Measurements from ENCODE around the gene PC. TPM values are rescaled to one million over a fixed set of nuclear protein-coding genes. Genes with fewer than 3 reads are reported as not detected.

Gene PC
- total RNA-seq, 4 donors from 2014 or later: 13.1 to 67.6 (median 32.1) TPM

DNA sequence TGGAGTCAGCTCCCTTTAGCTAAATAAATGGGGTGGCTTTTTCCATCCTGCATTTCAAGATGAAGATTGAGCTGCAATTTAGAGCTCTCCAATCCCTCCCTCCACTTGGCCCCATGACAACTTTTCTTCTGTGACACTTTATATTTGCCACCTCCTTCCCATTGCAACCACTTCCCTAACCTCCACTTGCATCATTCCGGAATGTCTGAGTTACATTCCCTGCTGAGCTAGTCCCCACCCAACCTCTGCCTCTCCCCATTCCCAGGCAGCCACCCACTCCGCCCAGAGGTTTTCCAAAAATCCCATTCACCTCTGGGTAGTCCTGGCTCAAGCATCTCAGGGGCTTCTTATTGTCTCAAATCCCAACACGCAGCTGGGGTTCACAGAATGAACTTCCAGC is 24.7 kb downstream of the PC start:
- no peak for ATAC-seq
- Histone ChIP-seq H3K27ac (no peak overlapping the region), H3K27me3 (no peaks in the 10 kb centered on the region), H3K4me3 (no peak overlapping the region), H3K4me1 (no peaks in the 10 kb centered on the region), H3K36me3 (no peaks in the 10 kb centered on the region), H3K9me3 (no peaks in the 10 kb centered on the region)
- DNase-seq: no peak
- TF ChIP-seq, protein P1, sequence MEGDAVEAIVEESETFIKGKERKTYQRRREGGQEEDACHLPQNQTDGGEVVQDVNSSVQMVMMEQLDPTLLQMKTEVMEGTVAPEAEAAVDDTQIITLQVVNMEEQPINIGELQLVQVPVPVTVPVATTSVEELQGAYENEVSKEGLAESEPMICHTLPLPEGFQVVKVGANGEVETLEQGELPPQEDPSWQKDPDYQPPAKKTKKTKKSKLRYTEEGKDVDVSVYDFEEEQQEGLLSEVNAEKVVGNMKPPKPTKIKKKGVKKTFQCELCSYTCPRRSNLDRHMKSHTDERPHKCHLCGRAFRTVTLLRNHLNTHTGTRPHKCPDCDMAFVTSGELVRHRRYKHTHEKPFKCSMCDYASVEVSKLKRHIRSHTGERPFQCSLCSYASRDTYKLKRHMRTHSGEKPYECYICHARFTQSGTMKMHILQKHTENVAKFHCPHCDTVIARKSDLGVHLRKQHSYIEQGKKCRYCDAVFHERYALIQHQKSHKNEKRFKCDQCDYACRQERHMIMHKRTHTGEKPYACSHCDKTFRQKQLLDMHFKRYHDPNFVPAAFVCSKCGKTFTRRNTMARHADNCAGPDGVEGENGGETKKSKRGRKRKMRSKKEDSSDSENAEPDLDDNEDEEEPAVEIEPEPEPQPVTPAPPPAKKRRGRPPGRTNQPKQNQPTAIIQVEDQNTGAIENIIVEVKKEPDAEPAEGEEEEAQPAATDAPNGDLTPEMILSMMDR (IDR thresholded peaks at IDR 0.05 in 4 of 5, conservative IDR thresholded peaks at IDR 0.05 in 1 of 5): no peak
- no peak for TF ChIP-seq POLR2A (IDR thresholded peaks at IDR 0.05)
- in situ Hi-C loops (cut with MboI; ENCODE audit: low sequenced_read_pairs in 4 of 4): no loop called here
- intact Hi-C loops (cut with DNase I; ENCODE audit: low total_unique reads): no loop called here

DNA sequence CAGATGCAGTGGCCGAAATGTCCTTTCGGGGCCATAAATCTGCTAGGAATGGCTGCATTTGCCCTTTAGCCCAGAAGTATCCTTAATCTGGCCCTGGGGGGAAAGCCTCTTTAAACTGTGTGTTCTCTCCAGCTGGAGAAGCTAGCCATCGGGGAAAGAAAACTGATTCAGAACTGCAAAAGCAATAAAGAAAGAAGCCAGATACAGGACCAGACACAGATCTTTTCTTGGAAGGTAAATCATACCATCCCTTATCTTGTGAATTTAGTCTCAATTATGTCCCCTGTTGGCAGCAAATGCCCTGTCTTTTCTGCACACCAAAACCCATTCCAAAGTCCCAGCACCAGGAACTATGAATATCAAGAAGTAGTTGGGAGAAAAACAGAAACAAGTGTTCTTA is 25.6 kb downstream of the PC start:
- Histone ChIP-seq H3K4me1 (no peaks in the 10 kb centered on the region), H3K27ac (no peak overlapping the region), H3K9me3 (no peaks in the 10 kb centered on the region), H3K27me3 (no peaks in the 10 kb centered on the region), H3K4me3 (no peak overlapping the region), H3K36me3 (no peaks in the 10 kb centered on the region)
- TF ChIP-seq, protein P1 (IDR thresholded peaks at IDR 0.05 in 4 of 5, conservative IDR thresholded peaks at IDR 0.05 in 1 of 5): no peak
- TF ChIP-seq POLR2A (IDR thresholded peaks at IDR 0.05): no peak
- in situ Hi-C loops (cut with MboI; ENCODE audit: low sequenced_read_pairs in 4 of 4) (no loop called here), intact Hi-C loops (cut with DNase I; ENCODE audit: low total_unique reads) (no loop called here)
- DNase-seq (no peak), ATAC-seq (no peak)

DNA sequence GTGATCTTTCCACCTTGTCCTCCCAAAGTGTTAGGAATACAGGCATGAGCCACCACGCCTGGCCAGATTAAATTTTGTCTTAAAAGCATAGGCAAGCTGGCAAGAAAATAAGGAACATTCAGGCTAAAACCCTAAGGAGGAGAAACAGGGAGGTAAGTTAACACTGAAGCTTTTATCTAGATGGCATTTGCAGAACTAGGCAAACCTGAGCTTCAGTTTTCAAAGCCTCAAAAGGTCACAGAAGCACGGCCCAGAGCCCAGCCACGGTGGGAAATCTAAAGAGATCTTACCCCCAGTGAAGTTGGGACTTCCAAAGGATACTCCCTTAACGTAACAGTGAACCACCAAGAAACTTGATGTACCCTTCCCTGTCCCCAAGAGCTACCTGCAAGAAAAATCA is 28.4 kb downstream of the PC start:
- in situ Hi-C loops (cut with MboI; ENCODE audit: low sequenced_read_pairs in 4 of 4): no loop called here
- DNase-seq (no peak), ATAC-seq (no peak)
- no peak for TF ChIP-seq POLR2A (IDR thresholded peaks at IDR 0.05)
- TF ChIP-seq, protein P1 (IDR thresholded peaks at IDR 0.05 in 4 of 5, conservative IDR thresholded peaks at IDR 0.05 in 1 of 5): no peak
- Histone ChIP-seq H3K36me3 (no peaks in the 10 kb centered on the region), H3K4me1 (no peaks in the 10 kb centered on the region), H3K4me3 (no peak overlapping the region), H3K27ac (no peak overlapping the region), H3K9me3 (no peaks in the 10 kb centered on the region), H3K27me3 (no peaks in the 10 kb centered on the region)
- intact Hi-C loops (cut with DNase I; ENCODE audit: low total_unique reads): no loop called here

DNA sequence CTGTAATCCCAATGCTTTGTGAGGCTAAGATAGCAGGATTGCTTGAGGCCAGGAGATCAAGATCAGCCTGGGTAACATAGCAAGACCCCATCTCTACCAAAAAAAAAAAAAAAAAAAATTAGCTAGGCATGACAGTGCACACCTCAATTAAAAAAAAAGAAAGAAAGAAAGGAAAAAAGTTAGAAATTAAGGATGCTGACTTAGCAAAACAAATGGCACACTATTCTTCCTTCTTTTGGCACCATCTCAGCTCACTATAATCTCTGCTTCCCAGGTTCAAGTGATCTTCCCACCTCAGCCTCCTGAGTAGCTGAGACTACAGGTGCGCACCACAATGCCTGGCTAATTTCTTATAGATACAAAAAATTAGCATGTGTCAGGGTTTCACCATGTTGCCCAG is 33.9 kb downstream of the PC start:
- H3K4me3 ChIP-seq: no peak overlapping the region
- H3K4me1 ChIP-seq: peaks cover 0 to 20% of the 10 kb centered on the region in 2 donors
- in situ Hi-C loops (cut with MboI; ENCODE audit: low sequenced_read_pairs in 4 of 4): no loop called here
- no peak overlapping the region for H3K27ac ChIP-seq
- ATAC-seq: no peak
- no peaks in the 10 kb centered on the region for H3K27me3 ChIP-seq
- no peaks in the 10 kb centered on the region for H3K9me3 ChIP-seq
- no peaks in the 10 kb centered on the region for H3K36me3 ChIP-seq
- intact Hi-C loops (cut with DNase I; ENCODE audit: low total_unique reads): no loop called here
- TF ChIP-seq, protein P1 (IDR thresholded peaks at IDR 0.05 in 4 of 5, conservative IDR thresholded peaks at IDR 0.05 in 1 of 5): no peak
- TF ChIP-seq POLR2A (IDR thresholded peaks at IDR 0.05): no peak
- DNase-seq: no peak

DNA sequence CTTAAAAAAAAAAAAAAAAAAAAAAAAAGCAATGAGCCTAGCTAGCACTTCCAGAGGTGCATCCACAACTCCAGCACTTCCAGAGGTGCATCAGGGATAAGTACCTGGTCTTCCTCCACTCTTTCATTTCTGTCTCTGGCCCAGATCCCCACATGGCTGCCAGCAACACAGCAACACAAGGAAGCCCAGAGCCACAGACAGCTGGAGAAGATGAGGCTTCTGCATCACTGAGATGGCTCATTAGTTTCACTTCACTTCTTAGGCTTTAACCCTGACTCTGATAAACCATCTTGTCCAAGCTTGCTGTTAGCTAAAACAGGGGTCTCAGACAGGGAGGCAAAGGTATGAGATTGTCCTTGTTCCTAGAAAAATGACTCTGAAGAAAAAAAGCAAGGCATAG is 35.6 kb downstream of the PC start:
- in situ Hi-C loops (cut with MboI; ENCODE audit: low sequenced_read_pairs in 4 of 4): no loop called here

More for the DNA sequence above, 35.6 kb downstream of the PC start:
- peaks cover 0 to 28% of the 10 kb centered on the region in 2 donors for H3K4me1 ChIP-seq
- H3K27me3 ChIP-seq: no peaks in the 10 kb centered on the region
- no peaks in the 10 kb centered on the region for H3K36me3 ChIP-seq
- H3K27ac ChIP-seq: no peak overlapping the region
- H3K9me3 ChIP-seq: no peaks in the 10 kb centered on the region
- intact Hi-C loops (cut with DNase I; ENCODE audit: low total_unique reads): no loop called here
- DNase-seq (no peak), ATAC-seq (no peak)
- TF ChIP-seq POLR2A (IDR thresholded peaks at IDR 0.05): no peak
- TF ChIP-seq, protein P1 (IDR thresholded peaks at IDR 0.05 in 4 of 5, conservative IDR thresholded peaks at IDR 0.05 in 1 of 5): no peak
- H3K4me3 ChIP-seq: no peak overlapping the region

Data from gastrocnemius medialis (tissue), 4 donors.